ENCODE data around the gene RTP2. TPM values are rescaled to one million over a fixed set of nuclear protein-coding genes. Genes with fewer than 3 reads are reported as not detected.

The RTP2 gene
- total and polyA plus RNA-seq, 2 donors (not counting 3 experiments of a cell fraction or from before 2014, with no cell fraction given) = not detected

GRCh38 chr3:187718802-187719201 lies 16.4 kb upstream of the RTP2 start:
- no peaks in the 10 kb centered on the region for H3K4me1 ChIP-seq (ENCODE audit: control insufficient read depth, extremely low read depth, insufficient read depth, low read length)
- H3K27me3 ChIP-seq (ENCODE audit: control insufficient read depth in 2 of 2, insufficient read depth in 2 of 2, low read length in 2 of 2) = no peaks in the 10 kb centered on the region
- no peak overlapping the region for H3K9ac ChIP-seq (replicated peaks; ENCODE audit: extremely low read depth, insufficient read depth, low read length)
- H3K36me3 ChIP-seq (ENCODE audit: control insufficient read depth in 2 of 2, extremely low read depth in 1 of 2, insufficient read depth in 2 of 2, low read length in 2 of 2) = peaks cover 6 to 13% of the 10 kb centered on the region in 2 experiments
- H3K27ac ChIP-seq (ENCODE audit: insufficient read depth, low read depth, low read length) = no peak overlapping the region
- no peak overlapping the region for H2AFZ ChIP-seq (ENCODE audit: low read depth, low read length)
- FAIRE-seq = no peak
- dilution Hi-C loops (cut with MboI; ENCODE audit: extremely low pct_ligation_motif_present, low sequenced_read_pairs) = no loop called here
- BruUV-seq (replicated peaks) = no TSS peak
- DNase-seq (ENCODE audit: low read depth, low spot score) = no peak
- H3K9me1 ChIP-seq (replicated peaks; ENCODE audit: control insufficient read depth, extremely low read depth, insufficient read depth, low read length) = no peaks in the 10 kb centered on the region
- no peaks in the 10 kb centered on the region for H4K20me1 ChIP-seq (replicated peaks; ENCODE audit: control insufficient read depth, extremely low read depth, insufficient read depth, low read length)
- no peak overlapping the region for H3K4me3 ChIP-seq (replicated peaks in 1 of 3; ENCODE audit: insufficient read depth in 1 of 3, low read depth in 1 of 3, low read length in 3 of 3)
- intact Hi-C loops (cut with micrococcal nuclease) = no loop called here
- ChIA-PET CTCF (interaction anchor here (1.0 to 7.9 kb wide), 3 partner anchors 12 to 498 kb away, joined by 3 to 99 read pairs (median 3); no protein-coding TSS in a partner anchor), POLR2A (no interaction called here)
- H3K4me2 ChIP-seq (ENCODE audit: insufficient read depth, low read length) = no peak overlapping the region
- no peak for TF ChIP-seq EZH2 (IDR thresholded peaks at IDR 0.05; ENCODE audit: borderline replicate concordance, low read depth, low read length, severe bottlenecking)
- no peaks in the 10 kb centered on the region for H3K79me2 ChIP-seq (ENCODE audit: control insufficient read depth, insufficient read depth, low read length)
- no peaks in the 10 kb centered on the region for H3K9me3 ChIP-seq (replicated peaks; ENCODE audit: control insufficient read depth, insufficient read depth, low read length)

- no peaks in the 10 kb centered on the region for H4K20me1 ChIP-seq (replicated peaks; ENCODE audit: control insufficient read depth, extremely low read depth, insufficient read depth, low read length)
- no peak overlapping the region for H2AFZ ChIP-seq (ENCODE audit: low read depth, low read length)
- no peaks in the 10 kb centered on the region for H3K79me2 ChIP-seq (ENCODE audit: control insufficient read depth, insufficient read depth, low read length)
- no TSS peak for BruUV-seq (replicated peaks)
- peaks cover 4 to 6% of the 10 kb centered on the region in 2 experiments for H3K36me3 ChIP-seq (ENCODE audit: control insufficient read depth in 2 of 2, extremely low read depth in 1 of 2, insufficient read depth in 2 of 2, low read length in 2 of 2)
- no peak for TF ChIP-seq JUN (IDR thresholded peaks at IDR 0.05; ENCODE audit: borderline replicate concordance, insufficient read depth, insufficient read length, low read depth)
- no peak for TF ChIP-seq GATA2 (IDR thresholded peaks at IDR 0.05; ENCODE audit: insufficient read depth, insufficient read length, low read depth, low read length)
- TF ChIP-seq POLR2AphosphoS5 (IDR thresholded peaks at IDR 0.05; ENCODE audit: insufficient read depth, low read depth, low read length) = no peak
- TF ChIP-seq CTCF (IDR thresholded peaks at IDR 0.05; ENCODE audit: extremely low read depth in 1 of 2, insufficient read depth in 1 of 2, low read depth in 1 of 2, low read length in 2 of 2) = no peak
- no peak for TF ChIP-seq MAX (IDR thresholded peaks at IDR 0.05; ENCODE audit: insufficient read depth, insufficient read length)
- TF ChIP-seq FOS (IDR thresholded peaks at IDR 0.05; ENCODE audit: borderline replicate concordance, insufficient read depth, low read length) = no peak
- TF ChIP-seq MYC (IDR thresholded peaks at IDR 0.05; ENCODE audit: low read depth, low read length) = no peak
- TF ChIP-seq EZH2 (IDR thresholded peaks at IDR 0.05; ENCODE audit: borderline replicate concordance, low read depth, low read length, severe bottlenecking) = no peak
- dilution Hi-C loops (cut with MboI; ENCODE audit: extremely low pct_ligation_motif_present, low sequenced_read_pairs) (no loop called here), intact Hi-C loops (cut with micrococcal nuclease) (no loop called here)
- ChIA-PET CTCF (interaction anchor here (1.1 to 7.9 kb wide), 3 partner anchors 19 to 497 kb away, joined by 4 to 99 read pairs (median 6); no protein-coding TSS in a partner anchor), POLR2A (no interaction called here)
- no peaks in the 10 kb centered on the region for H3K27me3 ChIP-seq (ENCODE audit: control insufficient read depth in 2 of 2, insufficient read depth in 2 of 2, low read length in 2 of 2)
- H3K27ac ChIP-seq (ENCODE audit: insufficient read depth, low read depth, low read length) = no peak overlapping the region
- FAIRE-seq (no peak), DNase-seq (ENCODE audit: low read depth, low spot score) (no peak)
- no peak overlapping the region for H3K4me2 ChIP-seq (ENCODE audit: insufficient read depth, low read length)
- no peaks in the 10 kb centered on the region for H3K9me3 ChIP-seq (replicated peaks; ENCODE audit: control insufficient read depth, insufficient read depth, low read length)
- H3K9ac ChIP-seq (replicated peaks; ENCODE audit: extremely low read depth, insufficient read depth, low read length) = no peak overlapping the region
- H3K4me1 ChIP-seq (ENCODE audit: control insufficient read depth, extremely low read depth, insufficient read depth, low read length) = no peaks in the 10 kb centered on the region
- no peak overlapping the region for H3K4me3 ChIP-seq (replicated peaks in 1 of 3; ENCODE audit: insufficient read depth in 1 of 3, low read depth in 1 of 3, low read length in 3 of 3)
- H3K9me1 ChIP-seq (replicated peaks; ENCODE audit: control insufficient read depth, extremely low read depth, insufficient read depth, low read length) = no peaks in the 10 kb centered on the region
Observed at GRCh38 chr3:187717572-187717971, 15.2 kb upstream of the RTP2 start.
